ENCODE results near the gene ARV1.
A peak's percentile ranks its signal among the peaks of the same experiment; 100 is the strongest.
"Not testable (repeated sequence)": the region's sequence is repeated elsewhere in the genome, so short reads cannot be mapped to it uniquely, and the experiment has no call there.

The ARV1 gene

GRCh38 chr1:230979389-230979716 is 459 bp downstream of the ARV1 start:
- H3K4me1 ChIP-seq (ENCODE audit: low read length) = peaks cover 17% of the 10 kb centered on the region
- H2AFZ ChIP-seq (ENCODE audit: low read depth, low read length) = peak overlapping the region; percentile 50
- H4K20me1 ChIP-seq (ENCODE audit: insufficient read depth, low read length) = no peaks in the 10 kb centered on the region
- TF ChIP-seq EZH2phosphoT487 (IDR thresholded peaks at IDR 0.05; ENCODE audit: low read depth) (no peak), CTCF (IDR thresholded peaks at IDR 0.05; ENCODE audit: low read depth, low read length) (no peak)
- no peaks in the 10 kb centered on the region for H3K9me3 ChIP-seq (ENCODE audit: insufficient read depth, low read length)
- H3K36me3 ChIP-seq (replicated peaks; ENCODE audit: low read depth, low read length) = peaks cover 12% of the 10 kb centered on the region
- H3K9ac ChIP-seq (ENCODE audit: low read length) = peak overlapping the region; percentile 78
- H3K79me2 ChIP-seq (ENCODE audit: low read length) = peaks cover 67% of the 10 kb centered on the region
- peak overlapping the region; percentile 84 for H3K4me3 ChIP-seq (ENCODE audit: low read length)
- H3K4me2 ChIP-seq (ENCODE audit: low read length) = peak overlapping the region; percentile 66
- H3K27ac ChIP-seq (ENCODE audit: low read length) = peak overlapping the region; percentile 40
- no peaks in the 10 kb centered on the region for H3K27me3 ChIP-seq (ENCODE audit: low read depth, low read length)

- no peaks in the 10 kb centered on the region for H3K27me3 ChIP-seq (ENCODE audit: low read depth, low read length)
- peaks cover 17% of the 10 kb centered on the region for H3K4me1 ChIP-seq (ENCODE audit: low read length)
- H3K36me3 ChIP-seq (replicated peaks; ENCODE audit: low read depth, low read length) = peaks cover 12% of the 10 kb centered on the region
- no peaks in the 10 kb centered on the region for H4K20me1 ChIP-seq (ENCODE audit: insufficient read depth, low read length)
- peak overlapping the region; percentile 66 for H3K4me2 ChIP-seq (ENCODE audit: low read length)
- H3K9me3 ChIP-seq (ENCODE audit: insufficient read depth, low read length) = no peaks in the 10 kb centered on the region
- no peak for TF ChIP-seq EZH2phosphoT487 (IDR thresholded peaks at IDR 0.05; ENCODE audit: low read depth)
- TF ChIP-seq CTCF (IDR thresholded peaks at IDR 0.05; ENCODE audit: low read depth, low read length) = no peak
- peak overlapping the region; percentile 84 for H3K4me3 ChIP-seq (ENCODE audit: low read length)
- peak overlapping the region; percentile 78 for H3K9ac ChIP-seq (ENCODE audit: low read length)
- H3K27ac ChIP-seq (ENCODE audit: low read length) = no peak overlapping the region
- H2AFZ ChIP-seq (ENCODE audit: low read depth, low read length) = no peak overlapping the region
- H3K79me2 ChIP-seq (ENCODE audit: low read length) = peaks cover 63% of the 10 kb centered on the region
Observed at GRCh38 chr1:230979952-230980351, 1.1 kb downstream of the ARV1 start.

- TF ChIP-seq EZH2phosphoT487 (IDR thresholded peaks at IDR 0.05; ENCODE audit: low read depth) (no peak), CTCF (IDR thresholded peaks at IDR 0.05; ENCODE audit: low read depth, low read length) (no peak)
- Histone ChIP-seq H3K36me3 (replicated peaks; ENCODE audit: low read depth, low read length) (peaks cover 6% of the 10 kb centered on the region), H3K27ac (ENCODE audit: low read length) (no peak overlapping the region), H3K4me1 (ENCODE audit: low read length) (peaks cover 7% of the 10 kb centered on the region), H2AFZ (ENCODE audit: low read depth, low read length) (no peak overlapping the region), H3K9me3 (ENCODE audit: insufficient read depth, low read length) (no peaks in the 10 kb centered on the region), H4K20me1 (ENCODE audit: insufficient read depth, low read length) (no peaks in the 10 kb centered on the region), H3K4me2 (ENCODE audit: low read length) (no peak overlapping the region), H3K9ac (ENCODE audit: low read length) (no peak overlapping the region), H3K4me3 (ENCODE audit: low read length) (no peak overlapping the region), H3K79me2 (ENCODE audit: low read length) (peaks cover 51% of the 10 kb centered on the region), H3K27me3 (ENCODE audit: low read depth, low read length) (no peaks in the 10 kb centered on the region)
Observed at GRCh38 chr1:230982696-230983095, 3.8 kb downstream of the ARV1 start.

- Histone ChIP-seq H3K79me2 (ENCODE audit: low read length) (peaks cover 42% of the 10 kb centered on the region), H3K36me3 (replicated peaks; ENCODE audit: low read depth, low read length) (peaks cover 6% of the 10 kb centered on the region), H4K20me1 (ENCODE audit: insufficient read depth, low read length) (no peaks in the 10 kb centered on the region), H3K9me3 (ENCODE audit: insufficient read depth, low read length) (no peaks in the 10 kb centered on the region), H3K27me3 (ENCODE audit: low read depth, low read length) (no peaks in the 10 kb centered on the region), H3K4me2 (ENCODE audit: low read length) (no peak overlapping the region), H3K4me1 (ENCODE audit: low read length) (peaks cover 7% of the 10 kb centered on the region), H2AFZ (ENCODE audit: low read depth, low read length) (no peak overlapping the region), H3K27ac (ENCODE audit: low read length) (no peak overlapping the region), H3K9ac (ENCODE audit: low read length) (no peak overlapping the region), H3K4me3 (ENCODE audit: low read length) (no peak overlapping the region)
- TF ChIP-seq CTCF (IDR thresholded peaks at IDR 0.05; ENCODE audit: low read depth, low read length) (no peak), EZH2phosphoT487 (IDR thresholded peaks at IDR 0.05; ENCODE audit: low read depth) (no peak)
Observed at GRCh38 chr1:230983811-230984210, 4.9 kb downstream of the ARV1 start.

GRCh38 chr1:230984622-230985515 is 6.0 kb downstream of the ARV1 start:
- not testable (repeated sequence) for H3K4me3 ChIP-seq (ENCODE audit: low read length); H3K27me3 ChIP-seq (ENCODE audit: low read depth, low read length)
- H3K79me2 ChIP-seq (ENCODE audit: low read length) = peaks cover 33% of the 10 kb centered on the region

More at GRCh38 chr1:230984622-230985515, 6.0 kb downstream of the ARV1 start:
- not testable (repeated sequence) for H3K9me3 ChIP-seq (ENCODE audit: insufficient read depth, low read length); H3K27ac ChIP-seq (ENCODE audit: low read length); H3K9ac ChIP-seq (ENCODE audit: low read length); H2AFZ ChIP-seq (ENCODE audit: low read depth, low read length); H3K4me1 ChIP-seq (ENCODE audit: low read length); H3K4me2 ChIP-seq (ENCODE audit: low read length); H3K36me3 ChIP-seq (replicated peaks; ENCODE audit: low read depth, low read length); H4K20me1 ChIP-seq (ENCODE audit: insufficient read depth, low read length)

All from OCI-LY3 (cell line).